K562 (cell line): Measurements from ENCODE around the gene RBM45. TPM values are rescaled to one million over a fixed set of nuclear protein-coding genes. Genes with fewer than 3 reads are reported as not detected.

Experiments
- HINFP ChIP-seq: fragments of 450-650 bp; conservative IDR thresholded peaks from 2 replicates; pipeline ENCODE4 v1.6.1; 2016; ENCODE audit warnings: missing genetic modification characterization, low read depth, mild to moderate bottlenecking, control low read depth, missing compliant biosample characterization
- NELFE ChIP-seq: IDR thresholded peaks from 2 replicates; pipeline ENCODE4 v1.6.1; 2011; ENCODE audit warnings: mild to moderate bottlenecking; ENCODE audit not compliant: insufficient read depth, insufficient read length
- POLR3A ChIP-seq: IDR thresholded peaks from 2 replicates; pipeline ENCODE4 v1.6.1; 2011; ENCODE audit warnings: borderline replicate concordance, mild to moderate bottlenecking, moderate library complexity; ENCODE audit not compliant: insufficient read length, insufficient read depth; ENCODE audit errors: extremely low read depth
- RBBP5 ChIP-seq: fragments of 200-600 bp; sonication (generic); IDR thresholded peaks from 2 replicates; pipeline ENCODE4 v1.6.1; 2012; ENCODE audit warnings: borderline replicate concordance, mild to moderate bottlenecking, low read length, control low read depth, inconsistent platforms; ENCODE audit not compliant: insufficient read depth, poor library complexity, severe bottlenecking
- STAT5B ChIP-seq: fragments of 250-450 bp; sonication (Bioruptor Pico); IDR thresholded peaks from 2 replicates; pipeline ENCODE4 v1.8.0; 2021; ENCODE audit warnings: mild to moderate bottlenecking, inconsistent platforms
- ZBTB11 ChIP-seq, 3 experiments: fragments of 200-800 bp in 1 of 3; fragments of 250-450 bp in 1 of 3; fragments of 450-650 bp in 1 of 3; sonication (Bioruptor Pico) in 1 of 3; sonication (Bioruptor generic) in 1 of 3; formaldehyde crosslinking in 1 of 3; IDR thresholded peaks; 2 replicates each; pipeline versions ENCODE4 v1.6.1 to v1.8.0; 2016 to 2022; ENCODE audit warnings: mild to moderate bottlenecking in 2 of 3, missing genetic modification characterization in 2 of 3, missing compliant biosample characterization in 1 of 3, moderate library complexity in 1 of 3
- ZNF174 ChIP-seq: fragments of 250-450 bp; sonication (Bioruptor Pico); IDR thresholded peaks from 2 replicates; pipeline ENCODE4 v1.4.0; 2020; ENCODE audit warnings: mild to moderate bottlenecking
- ZNF609 ChIP-seq: sonication (generic); formaldehyde crosslinking; IDR thresholded peaks from 2 replicates; pipeline ENCODE4 v1.8.1; 2023; ENCODE audit warnings: missing genetic modification reagents, mild to moderate bottlenecking, borderline replicate concordance
- polyA plus RNA-seq, 8 experiments: library from polyadenylated mRNA; depleted of rRNA in 4 of 8; stranded (reverse) in 5 of 8; unstranded in 3 of 8; fragments of >200 nt; fragmentation: Nextera tagmentation in 2 of 8; fragmentation: Illumina TruSeq in 1 of 8; extraction: Ambion mirVana in 2 of 8; extraction: Trizol in 1 of 8; gene quantifications; 2 replicates each; pipeline versions ENCODE4 v1.2.1 to v1.2.3, GENCODE V29; 2011 to 2014; ENCODE audit warnings: inconsistent platforms in 1 of 8, missing spikeins in 1 of 8
- total RNA-seq, 7 experiments: library from RNA; depleted of rRNA in 6 of 7; stranded (reverse); fragments of >200 nt in 6 of 7; fragmentation: Illumina TruSeq in 2 of 7; extraction: Trizol in 2 of 7; gene quantifications; 2 replicates each; pipeline versions ENCODE4 v1.2.1 to v1.2.3, GENCODE V29; 2011 to 2021; ENCODE audit warnings: low replicate concordance in 1 of 7
- TF ChIP-seq, protein P1 (sequence below): sonication (generic); formaldehyde crosslinking; IDR thresholded peaks from 2 replicates; pipeline ENCODE4 v1.8.1; 2023; ENCODE audit warnings: mild to moderate bottlenecking, missing genetic modification reagents
- TF ChIP-seq, protein P2 (sequence below): sonication (generic); formaldehyde crosslinking; IDR thresholded peaks from 2 replicates; pipeline ENCODE4 v1.8.1; 2023; ENCODE audit warnings: mild to moderate bottlenecking, missing genetic modification reagents

The RBM45 gene
- total and polyA plus RNA-seq, 9 of the 15 experiments (the other 6 are each of a cell fraction or from before 2014, with no cell fraction given): 6.7 to 22.0 (median 15.0) TPM

DNA sequence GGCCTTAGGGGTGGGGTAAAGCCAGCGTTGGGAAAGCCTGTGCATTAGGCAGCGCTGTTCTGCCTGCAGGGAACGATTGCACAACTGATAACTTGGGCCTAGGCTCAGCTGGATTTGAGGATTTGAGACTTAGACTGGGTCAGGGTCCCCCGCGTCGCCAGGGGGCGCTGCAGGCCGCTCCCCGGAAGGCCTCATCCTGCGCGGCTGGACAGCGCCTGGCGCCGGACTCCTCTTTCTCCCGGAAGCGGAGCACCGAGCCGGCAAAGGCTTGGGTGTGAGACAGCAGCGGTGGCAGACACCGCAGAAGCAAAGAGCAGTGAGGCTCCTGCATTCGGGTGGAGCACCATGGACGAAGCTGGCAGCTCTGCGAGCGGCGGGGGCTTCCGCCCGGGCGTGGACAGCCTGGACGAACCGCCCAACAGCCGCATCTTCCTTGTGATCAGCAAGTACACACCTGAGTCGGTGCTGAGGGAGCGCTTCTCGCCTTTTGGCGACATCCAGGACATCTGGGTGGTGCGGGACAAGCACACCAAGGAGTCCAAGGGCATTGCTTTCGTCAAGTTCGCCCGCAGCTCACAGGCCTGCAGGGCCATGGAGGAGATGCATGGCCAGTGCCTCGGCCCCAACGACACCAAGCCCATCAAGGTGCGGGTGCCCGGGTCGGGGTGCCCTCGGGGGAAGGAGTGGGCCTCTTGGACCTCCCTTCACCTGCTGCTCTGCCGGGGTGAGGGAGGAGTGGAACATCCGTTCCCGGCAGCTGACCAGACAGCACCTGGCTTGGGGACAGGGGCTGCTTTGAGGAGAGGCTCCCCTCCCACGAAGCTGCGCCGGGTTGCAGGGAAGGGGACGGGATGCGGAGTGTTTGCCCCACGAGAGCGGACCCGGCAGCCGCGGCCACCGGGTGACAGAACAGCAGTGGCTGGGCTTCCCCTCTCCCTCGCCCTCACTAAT is at the start of gene RBM45 (continued):
- TF ChIP-seq, protein P1, sequence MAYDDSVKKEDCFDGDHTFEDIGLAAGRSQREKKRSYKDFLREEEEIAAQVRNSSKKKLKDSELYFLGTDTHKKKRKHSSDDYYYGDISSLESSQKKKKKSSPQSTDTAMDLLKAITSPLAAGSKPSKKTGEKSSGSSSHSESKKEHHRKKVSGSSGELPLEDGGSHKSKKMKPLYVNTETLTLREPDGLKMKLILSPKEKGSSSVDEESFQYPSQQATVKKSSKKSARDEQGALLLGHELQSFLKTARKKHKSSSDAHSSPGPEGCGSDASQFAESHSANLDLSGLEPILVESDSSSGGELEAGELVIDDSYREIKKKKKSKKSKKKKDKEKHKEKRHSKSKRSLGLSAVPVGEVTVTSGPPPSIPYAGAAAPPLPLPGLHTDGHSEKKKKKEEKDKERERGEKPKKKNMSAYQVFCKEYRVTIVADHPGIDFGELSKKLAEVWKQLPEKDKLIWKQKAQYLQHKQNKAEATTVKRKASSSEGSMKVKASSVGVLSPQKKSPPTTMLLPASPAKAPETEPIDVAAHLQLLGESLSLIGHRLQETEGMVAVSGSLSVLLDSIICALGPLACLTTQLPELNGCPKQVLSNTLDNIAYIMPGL (CRISPR knock-in tag): peak; percentile 86; the same call in 1 of the 2 replicates
- TF ChIP-seq NELFE (no peak), RBBP5 (peak; percentile 94), ZNF174 (no peak), POLR3A (no peak), ZBTB11 (CRISPR knock-in tag; IDR thresholded peaks at IDR 0.05) (peak in 2 of 3 experiments; percentile 35 to 87; a peak in 3 of 6 replicates), ZNF609 (CRISPR knock-in tag) (no peak), STAT5B (no peak), HINFP (tag) (no peak)
- TF ChIP-seq, protein P2, sequence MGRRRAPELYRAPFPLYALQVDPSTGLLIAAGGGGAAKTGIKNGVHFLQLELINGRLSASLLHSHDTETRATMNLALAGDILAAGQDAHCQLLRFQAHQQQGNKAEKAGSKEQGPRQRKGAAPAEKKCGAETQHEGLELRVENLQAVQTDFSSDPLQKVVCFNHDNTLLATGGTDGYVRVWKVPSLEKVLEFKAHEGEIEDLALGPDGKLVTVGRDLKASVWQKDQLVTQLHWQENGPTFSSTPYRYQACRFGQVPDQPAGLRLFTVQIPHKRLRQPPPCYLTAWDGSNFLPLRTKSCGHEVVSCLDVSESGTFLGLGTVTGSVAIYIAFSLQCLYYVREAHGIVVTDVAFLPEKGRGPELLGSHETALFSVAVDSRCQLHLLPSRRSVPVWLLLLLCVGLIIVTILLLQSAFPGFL (CRISPR knock-in tag): peak; percentile 88; the same call in 1 of the 2 replicates
